Neural cell (in vitro differentiated cells): ENCODE results near the gene LPIN1.

Experiments
- CTCF ChIP-seq: fragments of 450-650 bp; IDR thresholded peaks from 2 replicates; pipeline ENCODE4 v1.5.1; 2014; ENCODE audit warnings: antibody characterized with exemption, mild to moderate bottlenecking, moderate library complexity; ENCODE audit not compliant: poor library complexity, severe bottlenecking
- EP300 ChIP-seq: fragments of 450-650 bp; conservative IDR thresholded peaks from 2 replicates; pipeline ENCODE4 v1.6.1; 2014; ENCODE audit warnings: antibody characterized with exemption, mild to moderate bottlenecking, moderate library complexity; ENCODE audit not compliant: poor library complexity, severe bottlenecking
- EZH2 ChIP-seq: fragments of 200-600, 300-800 bp; shearing (Covaris generic), sonication (generic); IDR thresholded peaks from 2 replicates; pipeline ENCODE4 v1.6.1; 2014; ENCODE audit warnings: antibody characterized with exemption, low read length, borderline replicate concordance, mild to moderate bottlenecking; ENCODE audit not compliant: insufficient read depth, poor library complexity, severe bottlenecking
- MXI1 ChIP-seq: fragments of 450-650 bp; conservative IDR thresholded peaks from 2 replicates; pipeline ENCODE4 v1.6.1; 2014; ENCODE audit warnings: antibody characterized with exemption, mild to moderate bottlenecking; ENCODE audit not compliant: poor library complexity, severe bottlenecking
- REST ChIP-seq: IDR thresholded peaks from 2 replicates; pipeline ENCODE4 v1.6.1; 2012; ENCODE audit warnings: borderline replicate concordance

- TF ChIP-seq EZH2, result no peak
- TF ChIP-seq CTCF, result no peak
- TF ChIP-seq EP300, result no peak
- TF ChIP-seq REST, result no peak
- no peak for TF ChIP-seq MXI1
These were observed 24.2 kb downstream of the LPIN1 start for GRCh38 chr2:11770531-11771188.
